ENCODE measurements around the gene LBHD2. TPM values are rescaled to one million over a fixed set of nuclear protein-coding genes. Genes with fewer than 3 reads are reported as not detected.
A peak's percentile ranks its signal among the peaks of the same experiment; 100 is the strongest.

The LBHD2 gene
- total and polyA plus RNA-seq, 2 of the 13 experiments (the other 11 are each of a cell fraction or from before 2014, with no cell fraction given) = 0.67 to 1.00 TPM

- peak; percentile 18; the same call in 1 of the 2 replicates for TF ChIP-seq PATZ1 (CRISPR knock-in tag; IDR thresholded peaks at IDR 0.05)
- TF ChIP-seq ATF7-NPFF (CRISPR knock-in tag; IDR thresholded peaks at IDR 0.05; ENCODE audit: low read depth) = peak; percentile 44; the same call in 1 of the 2 replicates
- no peak for TF ChIP-seq HOXA9 (CRISPR knock-in tag; IDR thresholded peaks at IDR 0.05; ENCODE audit: borderline replicate concordance)
- peak; percentile 90 for TF ChIP-seq ZNF687 (CRISPR knock-in tag; IDR thresholded peaks at IDR 0.05)
- no peak for TF ChIP-seq ELF1 (CRISPR knock-in tag; IDR thresholded peaks at IDR 0.05)
- TF ChIP-seq TEAD3 (CRISPR knock-in tag; optimal IDR thresholded peaks at IDR 0.05; ENCODE audit: borderline replicate concordance) = no peak
- 0 out of 2 replicates have a peak, but pooled peaks have one; percentile 10 for TF ChIP-seq ZNF639 (CRISPR knock-in tag; conservative IDR thresholded peaks at IDR 0.05)
- TF ChIP-seq HOXA3 (CRISPR knock-in tag; IDR thresholded peaks at IDR 0.05) = 0 out of 2 replicates have a peak, but pooled peaks have one; percentile 11
- no peak for TF ChIP-seq ZNF234 (CRISPR knock-in tag; conservative IDR thresholded peaks at IDR 0.05)
- 0 out of 2 replicates have a peak, but pooled peaks have one; percentile 70 for TF ChIP-seq HINFP (CRISPR knock-in tag; IDR thresholded peaks at IDR 0.05; ENCODE audit: low read depth)
- TF ChIP-seq HOXA5 (CRISPR knock-in tag; IDR thresholded peaks at IDR 0.05) = 0 out of 2 replicates have a peak, but pooled peaks have one; percentile 21
- TF ChIP-seq ZNF337 (CRISPR knock-in tag; IDR thresholded peaks at IDR 0.05; ENCODE audit: borderline replicate concordance, low read depth) = 0 out of 2 replicates have a peak, but pooled peaks have one; percentile 33
- no peak for TF ChIP-seq ESRRA (CRISPR knock-in tag; IDR thresholded peaks at IDR 0.05; ENCODE audit: low read depth)
- no peak for TF ChIP-seq EZH2 (conservative IDR thresholded peaks at IDR 0.05; ENCODE audit: low read depth, low read length)
- TF ChIP-seq ZBTB2 (CRISPR knock-in tag; IDR thresholded peaks at IDR 0.05; ENCODE audit: low read depth) = peak; percentile 64; the same call in 1 of the 2 replicates
- peak; percentile 25; the same call in 1 of the 2 replicates for TF ChIP-seq ZNF580 (CRISPR knock-in tag; IDR thresholded peaks at IDR 0.05; ENCODE audit: borderline replicate concordance, low read depth)
- no peak for TF ChIP-seq PHF5A (CRISPR knock-in tag; IDR thresholded peaks at IDR 0.05; ENCODE audit: low read depth, unreplicated experiment)
These were observed 26.4 kb upstream of the LBHD2 start, which contains the start of gene CDC42BPB (continued) for GRCh38 chr14:103057372-103058163.
